Spinal cord (tissue), 10 donors: ENCODE results near the gene HIPK2. TPM values are rescaled to one million over a fixed set of nuclear protein-coding genes. Genes with fewer than 3 reads are reported as not detected.
A peak's percentile ranks its signal among the peaks of the same experiment; 100 is the strongest.

Experiments
- DNase-seq, 6 donors: peaks; one replicate each; pipeline versions ENCODE4 v3.0.0 to v3.0.0-alpha.2; 2013 to 2015; ENCODE audit warnings: low spot score in 6 of 6, low read depth in 4 of 6
- H3K27ac ChIP-seq: one replicate; pipeline ENCODE4 v1.5.1; 2013; ENCODE audit warnings: low read depth, low read length, control low read depth
- H3K27me3 ChIP-seq: one replicate; pipeline ENCODE4 v1.6.1; 2013; ENCODE audit warnings: low read length; ENCODE audit not compliant: control insufficient read depth, insufficient read depth
- H3K36me3 ChIP-seq: one replicate; pipeline ENCODE4 v1.6.1; 2013; ENCODE audit warnings: low read length; ENCODE audit not compliant: control insufficient read depth, insufficient read depth
- H3K4me1 ChIP-seq: one replicate; pipeline ENCODE4 v1.6.1; 2013; ENCODE audit warnings: low read length; ENCODE audit not compliant: control insufficient read depth, insufficient read depth
- H3K4me3 ChIP-seq: one replicate; pipeline ENCODE4 v1.5.1; 2013; ENCODE audit warnings: low read depth, low read length, control low read depth
- H3K9me3 ChIP-seq: one replicate; pipeline ENCODE4 v1.6.1; 2013; ENCODE audit warnings: low read length; ENCODE audit not compliant: control insufficient read depth, insufficient read depth
- WGBS: methylation state at CpG from one replicate; pipeline ENCODE4 v1.1.5; 2013; ENCODE audit warnings: missing lambda C conversion rate; ENCODE audit not compliant: insufficient coverage; 5-methylcytosine and 5-hydroxymethylcytosine counted together
- polyA plus RNA-seq, 2 donors: library from polyadenylated mRNA; unstranded; fragments of 120-200 nt; gene quantifications; one replicate each; pipeline ENCODE4 v1.2.1, GENCODE V29; 2013; ENCODE audit not compliant: insufficient read length in 2 of 2
- total RNA-seq, 2 donors: library from RNA; depleted of rRNA in 1 of 2; stranded (reverse); fragments of 120-200 nt in 1 of 2; fragments of >200 nt in 1 of 2; gene quantifications; one replicate each; pipeline versions ENCODE4 v1.2.3 to v1.2.4, GENCODE V29; 2013 to 2014
- donor health status: healthy.

The HIPK2 gene
- total and polyA plus RNA-seq, 4 donors = 52.6 to 142 (median 68.6) TPM

GRCh38 chr7:139762886-139763285 is 14.9 kb downstream of the HIPK2 start:
- 61% methylated on average over 2 of the region's 2 CpGs for WGBS

DNA sequence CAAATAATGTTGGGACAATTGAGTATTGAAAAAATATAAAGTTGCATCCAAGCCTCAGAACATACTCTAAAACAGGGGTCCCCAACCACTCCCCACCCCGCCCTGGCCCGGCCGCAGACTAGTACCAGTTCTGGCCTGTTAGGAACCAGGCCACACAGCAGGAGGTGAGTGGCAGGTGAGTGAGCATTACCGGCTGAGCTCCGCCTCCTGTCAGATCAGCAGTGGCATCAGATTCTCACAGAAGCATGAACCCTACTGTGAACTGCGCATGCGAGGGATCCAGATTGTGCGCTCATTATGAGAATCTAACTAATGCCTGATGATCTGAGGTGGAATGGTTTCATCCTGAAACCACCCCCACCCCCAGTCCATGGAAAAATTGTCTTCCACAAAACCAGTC is 19.4 kb downstream of the HIPK2 start:
- no peaks in the 10 kb centered on the region for H3K9me3 ChIP-seq
- 66% methylated on average over 3 of the region's 8 CpGs for WGBS
- H3K36me3 ChIP-seq = no peaks in the 10 kb centered on the region

More at GRCh38 chr7:139762886-139763285, 14.9 kb downstream of the HIPK2 start:
- H3K4me1 ChIP-seq = peaks cover 3% of the 10 kb centered on the region
- no peak overlapping the region for H3K4me3 ChIP-seq
- no peaks in the 10 kb centered on the region for H3K27me3 ChIP-seq
- no peaks in the 10 kb centered on the region for H3K36me3 ChIP-seq
- no peak overlapping the region for H3K27ac ChIP-seq
- H3K9me3 ChIP-seq = no peaks in the 10 kb centered on the region
- peak in 1 of 6 donors; percentile 20 for DNase-seq

GRCh38 chr7:139757968-139758367 is 19.8 kb downstream of the HIPK2 start:
- DNase-seq = no peak
- no CpG with 5 or more reads among the region's 2 CpGs for WGBS
- Histone ChIP-seq H3K36me3 (no peaks in the 10 kb centered on the region), H3K4me1 (peaks cover 12% of the 10 kb centered on the region), H3K27me3 (no peaks in the 10 kb centered on the region), H3K27ac (no peak overlapping the region), H3K9me3 (no peaks in the 10 kb centered on the region), H3K4me3 (no peak overlapping the region)

More for the DNA sequence above, 19.4 kb downstream of the HIPK2 start:
- peaks cover 8% of the 10 kb centered on the region for H3K4me1 ChIP-seq
- no peaks in the 10 kb centered on the region for H3K27me3 ChIP-seq
- no peak overlapping the region for H3K27ac ChIP-seq
- H3K4me3 ChIP-seq = no peak overlapping the region
- DNase-seq = no peak

DNA sequence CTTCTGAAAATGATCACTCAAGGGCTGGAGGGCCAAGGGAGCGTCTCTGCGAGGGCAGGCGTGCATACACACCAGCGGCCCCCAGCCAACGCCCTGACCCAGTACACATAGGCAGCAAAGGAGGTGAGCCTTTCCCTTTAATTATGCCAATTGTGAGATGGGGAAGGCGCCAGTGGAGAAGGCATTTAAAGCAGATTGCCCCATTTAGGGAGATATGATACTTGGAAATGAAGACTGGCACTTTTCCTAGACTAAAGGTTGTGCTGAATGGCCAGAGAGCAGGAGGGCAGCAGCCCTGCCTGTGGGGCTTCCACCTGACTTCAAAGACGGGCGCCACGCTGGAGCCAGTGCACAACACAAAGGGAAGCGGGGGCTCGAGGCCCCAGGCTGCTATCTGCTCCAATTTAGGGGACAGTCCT is 24.1 kb downstream of the HIPK2 start:
- Histone ChIP-seq H3K4me1 (peaks cover 19% of the 10 kb centered on the region), H3K27ac (no peak overlapping the region), H3K36me3 (no peaks in the 10 kb centered on the region), H3K9me3 (no peaks in the 10 kb centered on the region), H3K4me3 (no peak overlapping the region), H3K27me3 (no peaks in the 10 kb centered on the region)
- 57% methylated on average over 10 of the region's 11 CpGs for WGBS
- no peak for DNase-seq

DNA sequence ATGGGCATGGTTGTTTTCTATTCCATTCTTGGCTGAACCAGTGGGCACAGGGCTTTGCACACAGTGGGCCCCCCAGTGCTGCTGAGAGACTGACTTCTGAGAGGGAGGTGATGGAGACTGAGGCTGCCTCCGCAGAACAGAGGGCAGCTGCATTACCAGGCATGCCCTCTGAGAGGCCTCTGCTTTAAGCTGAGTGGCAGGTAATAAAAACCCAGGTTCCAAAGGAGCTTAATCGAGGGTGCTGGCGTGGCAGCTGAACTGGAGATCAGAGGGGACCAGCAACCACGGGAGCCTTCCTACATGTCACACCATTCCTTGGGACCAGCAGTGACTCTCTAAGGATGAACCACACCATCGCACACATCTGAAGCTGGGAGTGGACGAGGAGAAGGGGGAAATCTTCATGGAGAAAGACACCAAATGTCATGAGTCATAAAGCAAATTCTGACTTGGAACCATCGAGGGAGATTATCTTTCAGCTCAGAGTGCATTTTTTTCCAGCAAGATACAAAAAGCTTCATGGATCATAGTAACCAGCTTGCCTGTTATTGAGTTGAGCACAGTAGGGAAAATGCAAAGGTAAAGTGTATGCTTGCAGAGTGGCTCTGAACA is 24.6 kb downstream of the HIPK2 start:
- H3K27ac ChIP-seq = no peak overlapping the region
- 76% methylated on average over 1 of the region's 7 CpGs for WGBS
- no peak for DNase-seq

DNA sequence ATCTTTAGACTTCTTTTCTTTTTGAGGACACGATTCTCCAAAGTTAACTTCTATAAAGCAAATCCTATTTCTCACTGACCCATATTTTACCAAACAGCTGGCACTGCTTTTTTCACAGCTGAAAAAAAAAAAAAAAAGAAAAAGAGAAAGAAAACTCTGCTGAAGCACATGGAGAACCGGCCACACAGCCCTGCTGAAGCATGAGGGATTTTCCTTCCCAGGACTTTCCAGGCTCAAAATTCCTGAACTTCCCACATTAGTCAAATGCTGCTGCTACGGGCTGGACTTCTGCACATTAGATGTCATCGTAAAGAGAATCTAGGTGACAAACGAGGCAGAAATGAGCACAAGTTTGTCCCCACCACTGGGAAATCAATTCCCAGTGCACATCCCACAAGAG is 25.2 kb downstream of the HIPK2 start:
- no peak overlapping the region for H3K27ac ChIP-seq

More for the DNA sequence above, 24.6 kb downstream of the HIPK2 start:
- Histone ChIP-seq H3K27me3 (no peaks in the 10 kb centered on the region), H3K36me3 (no peaks in the 10 kb centered on the region), H3K4me1 (peaks cover 19% of the 10 kb centered on the region), H3K4me3 (no peak overlapping the region), H3K9me3 (no peaks in the 10 kb centered on the region)

DNA sequence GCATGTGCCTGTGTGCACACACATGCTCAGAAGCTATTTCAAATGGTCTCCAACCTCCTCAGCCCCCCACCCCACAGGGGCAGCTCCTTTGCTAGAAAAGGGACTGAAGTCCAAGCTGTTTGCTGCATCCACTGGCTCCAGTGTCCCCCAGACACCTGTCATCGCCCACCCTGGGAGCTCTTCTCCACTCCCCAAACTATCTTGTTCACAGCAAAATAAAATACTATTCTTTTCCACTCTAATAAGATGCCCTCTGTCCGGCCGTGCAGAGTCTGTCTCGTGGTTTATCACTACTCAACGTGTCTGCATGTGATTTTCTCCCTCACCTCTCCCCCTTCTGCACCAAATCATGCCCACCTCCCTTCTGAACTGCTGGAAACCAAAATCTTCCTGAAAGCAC is 25.6 kb downstream of the HIPK2 start:
- no peaks in the 10 kb centered on the region for H3K36me3 ChIP-seq
- no peak overlapping the region for H3K27ac ChIP-seq
- H3K27me3 ChIP-seq = no peaks in the 10 kb centered on the region
- no peaks in the 10 kb centered on the region for H3K9me3 ChIP-seq
- no peak for DNase-seq
- H3K4me1 ChIP-seq = peaks cover 25% of the 10 kb centered on the region
- no peak overlapping the region for H3K4me3 ChIP-seq
- 76% methylated on average over 5 of the region's 5 CpGs for WGBS

More for the DNA sequence above, 25.2 kb downstream of the HIPK2 start:
- Histone ChIP-seq H3K27me3 (no peaks in the 10 kb centered on the region), H3K4me3 (no peak overlapping the region), H3K36me3 (no peaks in the 10 kb centered on the region), H3K9me3 (no peaks in the 10 kb centered on the region), H3K4me1 (peaks cover 20% of the 10 kb centered on the region)
- no CpG with 5 or more reads among the region's 5 CpGs for whole genome bisulfite sequencing
- DNase-seq = no peak

DNA sequence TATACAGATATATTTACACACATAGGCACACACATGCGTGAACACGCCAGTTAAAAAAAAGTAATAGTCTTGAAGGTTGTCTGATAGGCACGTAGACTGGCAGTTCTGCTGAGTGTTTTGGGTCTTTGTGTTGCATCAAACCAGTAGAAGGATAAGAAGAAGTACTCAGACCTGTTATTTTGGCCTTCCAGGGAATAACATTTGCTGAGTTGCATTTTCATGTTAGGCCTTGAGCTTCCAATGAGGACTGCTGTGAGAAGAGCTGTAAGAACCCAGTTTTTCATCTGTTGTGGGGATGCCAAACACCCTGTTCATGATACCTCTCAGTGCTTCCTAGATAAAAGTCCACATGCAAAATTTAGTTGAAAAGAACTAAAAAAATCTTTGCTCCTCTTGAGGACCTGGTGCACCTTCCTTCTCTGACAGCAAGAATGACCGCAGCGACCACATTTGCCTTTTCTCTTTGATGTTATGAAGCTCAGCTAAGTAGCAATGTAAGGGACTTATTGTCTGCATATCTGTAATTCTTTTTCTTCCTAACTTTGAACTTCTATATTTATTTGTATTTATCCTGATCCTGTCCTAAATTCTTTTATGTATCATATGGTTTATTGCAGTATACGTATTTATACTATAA is 27.2 kb downstream of the HIPK2 start:
- no peaks in the 10 kb centered on the region for H3K9me3 ChIP-seq
- H3K4me3 ChIP-seq = no peak overlapping the region
- no peaks in the 10 kb centered on the region for H3K27me3 ChIP-seq
- H3K36me3 ChIP-seq = no peaks in the 10 kb centered on the region
- peaks cover 40% of the 10 kb centered on the region for H3K4me1 ChIP-seq
- no peak overlapping the region for H3K27ac ChIP-seq
- DNase-seq = no peak
- WGBS = 83% methylated on average over 1 of the region's 6 CpGs

DNA sequence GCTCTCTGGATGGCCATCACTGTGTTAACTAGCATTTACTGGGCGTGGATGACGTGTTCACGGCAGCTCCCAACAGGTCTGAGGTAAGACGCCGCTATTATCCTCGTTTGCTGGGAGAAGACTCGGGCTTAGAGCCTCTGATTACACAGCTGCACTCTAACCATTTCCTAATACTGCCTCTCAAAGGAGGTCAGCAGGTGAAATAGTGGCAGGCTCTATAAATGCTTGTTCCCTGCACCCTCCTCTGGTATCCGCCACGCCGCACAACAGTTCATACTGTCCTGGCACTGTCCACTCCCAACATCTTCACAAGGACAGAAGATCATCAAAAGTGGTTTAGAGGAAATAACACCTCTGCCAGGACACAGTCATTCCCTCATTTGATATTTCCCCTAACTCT is 28.3 kb downstream of the HIPK2 start:
- DNase-seq = no peak
- Histone ChIP-seq H3K27ac (no peak overlapping the region), H3K27me3 (no peaks in the 10 kb centered on the region), H3K4me3 (no peak overlapping the region), H3K4me1 (peaks cover 48% of the 10 kb centered on the region), H3K36me3 (no peaks in the 10 kb centered on the region), H3K9me3 (no peaks in the 10 kb centered on the region)
- 77% methylated on average over 8 of the region's 10 CpGs for WGBS

- H3K27ac ChIP-seq = no peak overlapping the region
- H3K4me3 ChIP-seq = no peak overlapping the region
- H3K36me3 ChIP-seq = no peaks in the 10 kb centered on the region
- peaks cover 46% of the 10 kb centered on the region for H3K4me1 ChIP-seq
- H3K27me3 ChIP-seq = no peaks in the 10 kb centered on the region
- WGBS = 90% methylated on average over 3 of the region's 5 CpGs
- H3K9me3 ChIP-seq = no peaks in the 10 kb centered on the region
- DNase-seq = no peak
Measured at GRCh38 chr7:139748941-139749340, 28.9 kb downstream of the HIPK2 start.
